NT2/D1 (cell line): ENCODE measurements around the gene U2AF2.

Source experiments
- DNase-seq: peaks from one replicate; pipeline ENCODE4 v3.0.0-alpha.2; 2011; ENCODE audit warnings: low read depth, low spot score
- H3K27me3 ChIP-seq: 2 replicates; pipeline ENCODE4 v1.6.0; 2011; ENCODE audit warnings: mild to moderate bottlenecking; ENCODE audit not compliant: insufficient read length, insufficient read depth
- H3K36me3 ChIP-seq: 2 replicates; pipeline ENCODE4 v1.6.1; 2011; ENCODE audit warnings: mild to moderate bottlenecking, low read length, mixed read lengths; ENCODE audit not compliant: insufficient read depth, insufficient read length
- H3K4me1 ChIP-seq: 2 replicates; pipeline ENCODE4 v1.5.1; 2011; ENCODE audit not compliant: insufficient read depth, insufficient read length
- H3K4me3 ChIP-seq: 2 replicates; pipeline ENCODE4 v1.5.1; 2011; ENCODE audit warnings: low read depth; ENCODE audit not compliant: insufficient read length
- H3K9ac ChIP-seq: 2 replicates; pipeline ENCODE4 v1.6.0; 2011; ENCODE audit warnings: low read depth; ENCODE audit not compliant: insufficient read length
- H3K9me3 ChIP-seq: 2 replicates; pipeline ENCODE4 v1.5.1; 2011; ENCODE audit warnings: mild to moderate bottlenecking, low read length; ENCODE audit not compliant: insufficient read depth
- SUZ12 ChIP-seq: IDR thresholded peaks from 2 replicates; pipeline ENCODE4 v1.6.1; 2011; ENCODE audit not compliant: insufficient read length, insufficient read depth; ENCODE audit errors: extremely low read depth
- YY1 ChIP-seq: IDR thresholded peaks from 2 replicates; pipeline ENCODE4 v1.6.1; 2011; ENCODE audit not compliant: insufficient read length, insufficient read depth
- ZNF274 ChIP-seq: IDR thresholded peaks from 2 replicates; pipeline ENCODE4 v1.6.1; 2011; ENCODE audit warnings: mild to moderate bottlenecking, low read depth, low read length

Gene U2AF2

DNA sequence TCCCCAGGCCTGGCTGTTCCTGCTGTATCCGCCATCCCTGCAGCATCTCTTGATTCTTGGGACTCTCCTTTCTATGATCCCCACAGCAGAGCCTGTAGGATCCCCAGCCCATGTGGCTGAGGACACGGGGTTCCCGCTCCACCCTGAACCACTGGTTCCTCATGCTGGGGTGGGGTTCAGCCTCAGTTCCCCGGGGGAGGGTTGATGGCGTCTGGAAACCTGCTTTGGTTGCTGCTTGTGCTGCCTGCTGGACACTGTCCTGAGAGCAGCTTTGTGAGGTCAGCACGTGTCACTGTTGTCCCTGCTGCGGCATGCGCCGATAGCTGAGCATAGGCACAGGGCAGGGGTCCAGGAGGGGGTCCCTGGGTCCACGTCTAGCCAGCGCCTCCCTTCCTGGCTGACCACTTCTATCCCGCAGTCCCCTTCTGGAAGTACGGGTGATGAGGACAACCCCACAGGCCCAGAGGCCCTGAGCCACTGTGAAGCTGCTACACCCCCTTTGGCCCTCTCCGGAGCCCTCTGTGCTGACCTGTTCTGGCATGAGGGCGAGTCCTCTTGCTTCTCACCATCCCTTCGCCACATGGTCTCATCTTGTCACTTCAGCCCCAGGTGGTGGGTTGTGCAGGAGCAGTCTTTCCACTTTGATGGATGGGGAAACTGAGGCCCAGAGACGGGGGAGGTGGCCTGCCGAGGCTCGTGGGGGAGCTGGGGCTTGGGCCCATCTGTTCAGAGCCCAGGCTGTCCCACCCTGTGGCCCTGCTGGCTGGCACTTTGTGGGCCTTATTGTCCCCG lies 25.7 kb downstream of the U2AF2 start:
- H3K9ac ChIP-seq: no peak overlapping the region
- H3K4me3 ChIP-seq: no peak overlapping the region
- H3K9me3 ChIP-seq: no peaks in the 10 kb centered on the region
- no peaks in the 10 kb centered on the region for H3K27me3 ChIP-seq
- peaks cover 83% of the 10 kb centered on the region for H3K36me3 ChIP-seq
- no peak for DNase-seq
- H3K4me1 ChIP-seq: peaks cover 8% of the 10 kb centered on the region
- TF ChIP-seq ZNF274: no peak
- no peak for TF ChIP-seq YY1
- TF ChIP-seq SUZ12: no peak

DNA sequence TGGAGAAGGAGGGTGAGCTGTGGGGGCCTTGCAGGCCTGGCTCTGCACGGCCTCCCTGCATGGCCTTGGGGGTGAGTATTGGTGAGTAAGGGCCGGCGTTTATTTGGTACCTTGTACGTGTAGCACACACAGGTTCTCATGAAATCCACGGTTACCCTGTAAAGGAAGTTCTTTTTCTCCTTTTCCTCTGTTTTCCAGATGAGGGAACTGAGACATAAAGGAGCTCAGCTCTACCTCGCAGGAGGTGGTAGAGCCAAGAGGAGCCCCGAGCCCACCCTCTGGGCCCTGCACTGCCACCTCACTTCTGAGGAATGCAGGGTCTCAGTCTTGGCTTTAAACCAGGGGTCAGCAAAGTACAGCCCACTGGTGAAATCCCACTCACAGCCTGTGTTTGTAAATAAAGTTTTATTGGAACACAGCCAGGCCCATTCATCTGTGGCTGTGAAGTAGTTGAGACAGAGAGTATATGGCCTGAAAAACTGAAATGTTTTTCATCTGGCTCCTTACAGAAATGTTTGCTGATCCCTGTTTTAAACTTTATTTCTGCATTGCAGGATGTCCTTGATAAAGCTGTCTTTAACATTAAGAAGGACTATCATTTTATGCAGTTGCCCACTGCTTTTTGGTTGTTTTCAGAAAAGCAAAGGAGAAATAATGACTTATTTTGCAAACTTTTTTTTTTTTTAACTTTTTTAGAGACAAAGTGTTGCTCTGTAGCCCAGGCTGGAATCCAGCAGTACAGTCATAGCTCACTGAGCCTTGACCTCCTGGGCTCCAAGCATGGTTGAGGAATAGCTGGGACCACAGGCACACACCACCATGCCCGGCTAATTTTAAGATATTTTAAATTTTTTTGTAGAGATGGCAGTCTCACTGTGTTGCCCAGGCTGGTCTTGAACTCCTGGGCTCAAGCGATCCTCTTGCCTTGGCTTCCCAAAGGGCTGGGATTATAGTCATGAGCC lies 26.6 kb downstream of the U2AF2 start:
- no peak for TF ChIP-seq YY1
- no peak for TF ChIP-seq SUZ12
- TF ChIP-seq ZNF274: no peak
- H3K36me3 ChIP-seq: peaks cover 91% of the 10 kb centered on the region

GRCh38 chr19:55683449-55684261 lies 28.8 kb downstream of the U2AF2 start:
- DNase-seq: no peak
- no peak for TF ChIP-seq ZNF274
- no peak for TF ChIP-seq SUZ12
- TF ChIP-seq YY1: no peak
- H3K36me3 ChIP-seq: peaks cover 82% of the 10 kb centered on the region
- no peaks in the 10 kb centered on the region for H3K9me3 ChIP-seq
- peaks cover 10% of the 10 kb centered on the region for H3K4me1 ChIP-seq
- H3K9ac ChIP-seq: no peak overlapping the region
- no peak overlapping the region for H3K4me3 ChIP-seq
- H3K27me3 ChIP-seq: no peaks in the 10 kb centered on the region

More for the DNA sequence above, 26.6 kb downstream of the U2AF2 start:
- Histone ChIP-seq H3K9ac (no peak overlapping the region), H3K4me3 (no peak overlapping the region), H3K9me3 (no peaks in the 10 kb centered on the region), H3K27me3 (no peaks in the 10 kb centered on the region), H3K4me1 (peaks cover 8% of the 10 kb centered on the region)
- DNase-seq: no peak

GRCh38 chr19:55684946-55685681 lies 30.3 kb downstream of the U2AF2 start:
- H3K27me3 ChIP-seq: no peaks in the 10 kb centered on the region
- DNase-seq: no peak
- H3K9ac ChIP-seq: no peak overlapping the region
- H3K4me1 ChIP-seq: peaks cover 10% of the 10 kb centered on the region
- H3K9me3 ChIP-seq: no peaks in the 10 kb centered on the region
- no peak overlapping the region for H3K4me3 ChIP-seq
- TF ChIP-seq YY1 (no peak), ZNF274 (no peak), SUZ12 (no peak)
- peaks cover 81% of the 10 kb centered on the region for H3K36me3 ChIP-seq

DNA sequence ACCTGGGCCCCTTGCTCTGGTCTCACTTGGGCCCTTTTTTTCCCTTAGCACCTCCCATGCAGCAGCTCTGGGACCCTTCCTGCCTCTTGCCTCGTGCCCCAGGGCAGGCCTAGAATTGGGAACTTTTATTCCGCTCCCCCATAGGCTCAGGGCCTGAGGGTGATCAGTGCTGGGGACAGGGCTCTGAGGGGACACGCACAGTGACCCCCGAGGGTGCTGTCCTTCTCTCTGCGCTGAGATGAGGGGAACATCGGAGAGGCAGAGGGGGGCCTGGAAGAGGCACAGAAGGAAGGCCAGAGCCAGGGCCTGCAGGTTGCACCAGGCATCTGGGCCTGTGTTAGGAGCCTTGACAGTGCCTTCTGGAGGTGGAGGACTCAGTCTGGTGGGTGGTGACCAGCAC lies 30.9 kb downstream of the U2AF2 start:
- DNase-seq: no peak
- TF ChIP-seq YY1 (no peak), SUZ12 (no peak)
- Histone ChIP-seq H3K36me3 (peaks cover 81% of the 10 kb centered on the region), H3K4me1 (peaks cover 5% of the 10 kb centered on the region), H3K9me3 (no peaks in the 10 kb centered on the region), H3K9ac (no peak overlapping the region), H3K27me3 (no peaks in the 10 kb centered on the region), H3K4me3 (no peak overlapping the region)

DNA sequence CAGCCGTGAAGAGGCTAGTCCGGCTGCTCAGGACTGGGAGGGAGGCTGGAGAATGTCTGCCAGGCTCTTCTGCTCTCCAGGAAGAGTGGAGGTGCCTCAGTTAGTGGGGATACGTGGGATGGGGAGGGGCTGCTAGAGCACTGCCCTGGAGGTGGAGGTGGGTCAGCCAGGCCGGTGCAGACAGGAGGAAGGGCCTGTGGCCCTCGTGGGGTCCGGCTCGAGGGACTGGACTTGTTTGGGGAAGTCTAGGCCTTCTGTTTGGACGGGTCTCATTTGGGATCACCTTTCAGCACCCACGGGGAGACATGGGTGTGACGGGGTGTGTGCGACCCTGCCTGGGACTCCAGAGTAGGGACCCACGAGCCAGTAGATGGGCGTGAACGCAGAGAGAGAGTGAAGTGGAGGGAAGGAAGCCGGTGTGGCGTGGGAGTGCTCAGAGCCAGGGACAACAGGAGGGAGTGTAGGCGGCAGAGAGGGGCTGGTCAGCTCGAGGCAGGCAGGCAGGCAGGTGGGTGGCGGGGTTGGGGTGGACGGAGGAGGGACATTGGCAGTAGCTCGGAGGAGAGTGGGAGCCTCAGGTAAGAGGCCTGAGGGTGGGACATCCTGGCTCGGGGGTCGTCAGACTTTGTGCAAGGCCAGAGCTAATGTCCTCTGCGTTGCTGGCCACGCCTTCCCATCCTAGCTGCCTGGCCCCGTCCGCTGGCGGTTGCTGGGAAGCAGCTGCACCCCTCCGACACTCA lies 31.6 kb downstream of the U2AF2 start:
- H3K9ac ChIP-seq: no peak overlapping the region
- H3K9me3 ChIP-seq: no peaks in the 10 kb centered on the region
- H3K27me3 ChIP-seq: no peaks in the 10 kb centered on the region
- peaks cover 83% of the 10 kb centered on the region for H3K36me3 ChIP-seq
- no peak overlapping the region for H3K4me3 ChIP-seq
- DNase-seq: no peak
- TF ChIP-seq SUZ12 (no peak), ZNF274 (no peak), YY1 (no peak)
- H3K4me1 ChIP-seq: peaks cover 3% of the 10 kb centered on the region
